Measurements from ENCODE around the gene TOX3.
A peak's percentile ranks its signal among the peaks of the same experiment; 100 is the strongest.

The TOX3 gene

DNA sequence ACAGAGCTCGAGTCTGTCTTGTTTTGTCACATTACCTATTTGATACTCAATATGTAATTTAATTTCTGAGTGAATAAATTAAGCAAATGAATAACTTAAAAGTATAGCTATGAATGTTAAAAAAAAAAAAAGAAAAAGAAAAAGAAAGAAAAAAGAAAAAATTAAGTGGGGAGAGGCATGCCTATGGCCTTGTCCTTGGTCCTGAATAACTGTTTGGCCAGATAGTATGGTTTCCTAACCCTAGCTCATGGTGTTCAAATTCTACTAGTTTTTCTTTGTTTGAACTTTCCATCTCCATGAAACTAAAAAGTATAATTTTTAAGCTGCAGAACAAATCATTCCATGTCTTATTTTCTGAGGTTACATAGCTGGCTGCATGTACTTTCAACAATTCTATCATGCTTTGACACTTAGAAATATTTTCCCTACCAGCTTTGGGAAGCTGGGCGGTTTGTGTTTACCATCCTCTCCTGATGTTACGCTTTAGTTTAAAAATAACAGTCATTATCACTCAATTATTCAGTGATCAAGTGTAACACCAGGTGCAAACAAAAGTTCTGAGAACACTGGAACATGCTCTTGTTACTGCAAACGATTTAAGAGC is 31.8 kb downstream of the TOX3 start:
- TF ChIP-seq YY1 (IDR thresholded peaks at IDR 0.05; ENCODE audit: low read depth) = no peak
- peak; percentile 74 for TF ChIP-seq REST (IDR thresholded peaks at IDR 0.05; ENCODE audit: low read depth)
- TF ChIP-seq RAD21 (IDR thresholded peaks at IDR 0.05; ENCODE audit: low read depth) = no peak

DNA sequence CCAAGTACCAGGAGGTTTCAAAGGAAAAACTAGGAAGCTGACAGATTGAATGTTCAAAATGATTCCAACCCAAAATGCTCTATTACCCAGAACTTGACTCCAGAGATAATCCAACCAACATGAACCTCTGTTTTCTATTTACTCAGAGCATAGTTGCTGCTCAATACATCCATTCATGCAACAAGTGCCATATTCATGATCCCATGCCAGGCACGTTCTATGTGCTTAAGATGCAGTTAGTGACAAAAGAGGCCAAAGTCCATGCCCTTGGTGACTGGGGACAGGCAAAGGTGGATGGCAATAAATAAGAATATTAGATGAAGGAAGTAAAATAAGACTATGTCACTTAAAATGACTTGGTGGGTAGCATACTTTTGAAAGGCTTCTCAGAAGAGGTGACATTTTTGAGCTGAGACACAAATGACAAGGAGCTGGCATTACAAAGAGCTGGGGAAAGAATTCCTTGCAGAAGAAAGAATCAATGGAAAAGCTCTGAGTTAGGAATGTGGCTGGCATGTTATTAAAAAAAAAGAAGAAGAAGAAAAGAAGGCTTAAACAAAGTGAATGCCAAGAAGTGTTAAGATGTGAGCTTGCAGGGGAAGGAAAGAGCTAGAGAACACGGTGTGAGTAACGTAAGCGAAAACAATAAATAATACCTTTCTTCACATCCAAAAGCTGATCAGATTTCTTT is 34.5 kb downstream of the TOX3 start:
- no peak for TF ChIP-seq YY1 (IDR thresholded peaks at IDR 0.05; ENCODE audit: low read depth)
- TF ChIP-seq EGR1 (IDR thresholded peaks at IDR 0.05) = no peak
- TF ChIP-seq TAF1 (IDR thresholded peaks at IDR 0.05; ENCODE audit: low read depth) = no peak
- TF ChIP-seq, protein P1, sequence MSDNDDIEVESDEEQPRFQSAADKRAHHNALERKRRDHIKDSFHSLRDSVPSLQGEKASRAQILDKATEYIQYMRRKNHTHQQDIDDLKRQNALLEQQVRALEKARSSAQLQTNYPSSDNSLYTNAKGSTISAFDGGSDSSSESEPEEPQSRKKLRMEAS (IDR thresholded peaks at IDR 0.05) = no peak
- no peak for TF ChIP-seq NFIC (IDR thresholded peaks at IDR 0.05)
- TF ChIP-seq CREB1 (IDR thresholded peaks at IDR 0.05; ENCODE audit: low read depth) = no peak

DNA sequence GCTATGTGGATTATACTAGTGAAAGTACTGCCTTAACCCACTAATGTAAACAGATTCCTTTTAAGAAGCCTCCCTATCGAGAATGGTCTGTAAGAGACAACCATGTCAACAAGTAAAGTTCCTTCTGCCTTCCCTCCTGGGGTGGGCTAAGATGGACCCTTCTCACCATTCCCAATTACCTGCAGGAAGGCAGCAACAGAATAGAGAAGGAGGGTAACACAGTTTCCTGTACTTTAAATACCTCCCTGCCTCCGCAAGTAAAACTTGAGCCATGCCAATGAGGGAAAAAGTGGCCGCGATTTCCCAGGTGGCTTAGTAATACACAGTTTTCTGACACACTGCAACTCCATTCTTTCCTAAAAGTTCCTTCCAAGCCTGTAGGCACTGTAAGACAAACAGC is 45.2 kb downstream of the TOX3 start:
- no peak for TF ChIP-seq RAD21 (IDR thresholded peaks at IDR 0.05; ENCODE audit: low read depth)
- no peak for TF ChIP-seq EGR1 (IDR thresholded peaks at IDR 0.05)
- TF ChIP-seq YY1 (IDR thresholded peaks at IDR 0.05; ENCODE audit: low read depth) = no peak
- no peak for TF ChIP-seq ZBTB7A (IDR thresholded peaks at IDR 0.05; ENCODE audit: low read depth)
- TF ChIP-seq CEBPB (IDR thresholded peaks at IDR 0.05) = no peak
- TF ChIP-seq, protein P2, sequence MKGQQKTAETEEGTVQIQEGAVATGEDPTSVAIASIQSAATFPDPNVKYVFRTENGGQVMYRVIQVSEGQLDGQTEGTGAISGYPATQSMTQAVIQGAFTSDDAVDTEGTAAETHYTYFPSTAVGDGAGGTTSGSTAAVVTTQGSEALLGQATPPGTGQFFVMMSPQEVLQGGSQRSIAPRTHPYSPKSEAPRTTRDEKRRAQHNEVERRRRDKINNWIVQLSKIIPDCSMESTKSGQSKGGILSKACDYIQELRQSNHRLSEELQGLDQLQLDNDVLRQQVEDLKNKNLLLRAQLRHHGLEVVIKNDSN (IDR thresholded peaks at IDR 0.05) = no peak
- no peak for TF ChIP-seq CREB1 (IDR thresholded peaks at IDR 0.05; ENCODE audit: low read depth)
- TF ChIP-seq EP300 (IDR thresholded peaks at IDR 0.05; ENCODE audit: borderline replicate concordance) = no peak
- TF ChIP-seq, protein P1 (IDR thresholded peaks at IDR 0.05) = no peak
- TF ChIP-seq TEAD4 (IDR thresholded peaks at IDR 0.05) = no peak
- TF ChIP-seq NFIC (IDR thresholded peaks at IDR 0.05) = no peak

DNA sequence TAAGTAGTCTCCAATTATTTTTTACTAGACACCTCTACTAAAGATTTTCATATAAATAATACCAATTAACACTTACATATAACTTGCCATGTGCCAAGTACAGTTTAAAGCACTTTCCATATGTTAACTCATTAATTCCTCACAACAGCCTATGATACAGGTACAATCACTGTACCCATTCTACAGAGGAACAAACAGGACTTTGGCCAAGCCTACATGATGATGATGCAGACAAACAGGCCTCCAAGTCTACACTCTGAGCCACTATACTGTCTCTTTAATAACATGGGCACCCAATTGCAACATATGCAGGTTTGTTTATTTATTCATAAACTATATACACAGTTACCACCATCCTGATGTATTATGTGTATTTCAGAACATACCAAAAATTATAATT is 46.0 kb downstream of the TOX3 start:
- TF ChIP-seq, protein P2 (IDR thresholded peaks at IDR 0.05) = no peak
- TF ChIP-seq, protein P1 (IDR thresholded peaks at IDR 0.05) = no peak
- TF ChIP-seq CEBPB (IDR thresholded peaks at IDR 0.05) (no peak), EGR1 (IDR thresholded peaks at IDR 0.05) (no peak), RAD21 (IDR thresholded peaks at IDR 0.05; ENCODE audit: low read depth) (no peak), FOXM1 (IDR thresholded peaks at IDR 0.05; ENCODE audit: borderline replicate concordance, low read depth) (no peak), TAF1 (IDR thresholded peaks at IDR 0.05; ENCODE audit: low read depth) (no peak), EP300 (IDR thresholded peaks at IDR 0.05; ENCODE audit: borderline replicate concordance) (no peak), TEAD4 (IDR thresholded peaks at IDR 0.05) (no peak), REST (IDR thresholded peaks at IDR 0.05; ENCODE audit: low read depth) (no peak), TCF12 (IDR thresholded peaks at IDR 0.05; ENCODE audit: low read depth) (no peak), YY1 (IDR thresholded peaks at IDR 0.05; ENCODE audit: low read depth) (no peak), ZBTB7A (IDR thresholded peaks at IDR 0.05; ENCODE audit: low read depth) (no peak), CREB1 (IDR thresholded peaks at IDR 0.05; ENCODE audit: low read depth) (no peak), NFIC (IDR thresholded peaks at IDR 0.05) (no peak)

DNA sequence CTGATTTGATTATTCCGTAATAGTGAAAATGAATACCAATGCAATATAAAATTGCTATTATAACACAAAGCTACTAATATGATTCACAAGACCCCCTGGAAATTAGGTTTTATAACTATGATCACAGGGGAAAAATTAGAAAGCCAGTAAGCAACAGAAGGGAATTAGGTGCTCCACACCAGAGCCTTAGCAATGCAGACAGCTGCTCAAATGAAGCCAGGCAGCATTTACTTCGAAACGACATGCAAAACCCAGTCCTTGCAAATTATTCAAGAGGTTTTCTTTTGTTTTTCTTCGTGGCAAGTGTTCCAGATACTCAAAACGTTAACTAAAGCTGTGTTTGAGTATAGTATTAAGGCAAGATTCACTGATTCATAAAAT is 47.9 kb downstream of the TOX3 start:
- TF ChIP-seq CREB1 (IDR thresholded peaks at IDR 0.05; ENCODE audit: low read depth) (no peak), NFIC (IDR thresholded peaks at IDR 0.05) (no peak), REST (IDR thresholded peaks at IDR 0.05; ENCODE audit: low read depth) (no peak), TCF12 (IDR thresholded peaks at IDR 0.05; ENCODE audit: low read depth) (no peak), CEBPB (IDR thresholded peaks at IDR 0.05) (no peak), EP300 (IDR thresholded peaks at IDR 0.05; ENCODE audit: borderline replicate concordance) (no peak), FOXM1 (IDR thresholded peaks at IDR 0.05; ENCODE audit: borderline replicate concordance, low read depth) (no peak)
- TF ChIP-seq, protein P1 (IDR thresholded peaks at IDR 0.05) = no peak

Data from Ishikawa (cell line).